Measurements from ENCODE around the gene TMEM200A.
"Not testable (repeated sequence)": the region's sequence is repeated elsewhere in the genome, so short reads cannot be mapped to it uniquely, and the experiment has no call there.

Gene TMEM200A

GRCh38 chr6:130365166-130366106, at the start of gene TMEM200A:
TSS of gene TMEM200A (plus strand) at chr6:130366017. CDS start at chr6:130440423, 74,406 bp downstream.
- no peak for DNase-seq

- no peak for DNase-seq
Measured at GRCh38 chr6:130320908-130321307, 44.9 kb upstream of the TMEM200A start.

GRCh38 chr6:130322673-130323268, 43.0 kb upstream of the TMEM200A start:
- peak; percentile 69 for DNase-seq

- DNase-seq: no peak
Measured at GRCh38 chr6:130324657-130325056, 41.2 kb upstream of the TMEM200A start.

GRCh38 chr6:130326496-130326895, 39.3 kb upstream of the TMEM200A start:
- DNase-seq: no peak

GRCh38 chr6:130337534-130337933, 28.3 kb upstream of the TMEM200A start:
- no peak for DNase-seq

GRCh38 chr6:130346324-130346723, 19.5 kb upstream of the TMEM200A start:
- DNase-seq: not testable (repeated sequence)

- DNase-seq: no peak
Measured at GRCh38 chr6:130354322-130354721, 11.5 kb upstream of the TMEM200A start.

GRCh38 chr6:130355572-130355971, 10.2 kb upstream of the TMEM200A start:
- DNase-seq: no peak

- DNase-seq: no peak
Measured at GRCh38 chr6:130357436-130357835, 8.4 kb upstream of the TMEM200A start.

- DNase-seq: no peak
Measured at GRCh38 chr6:130359736-130360135, 6.1 kb upstream of the TMEM200A start.

- DNase-seq: peak; percentile 6
Measured at GRCh38 chr6:130362128-130362527, 3.7 kb upstream of the TMEM200A start.

GRCh38 chr6:130364224-130364780, 1.5 kb upstream of the TMEM200A start:
- DNase-seq: no peak

- no peak for DNase-seq
Measured at GRCh38 chr6:130366107-130367005, 539 bp downstream of the TMEM200A start.

GRCh38 chr6:130367767-130368166, 1.9 kb downstream of the TMEM200A start:
- no peak for DNase-seq

- DNase-seq: no peak
Measured at GRCh38 chr6:130368576-130368975, 2.8 kb downstream of the TMEM200A start.

GRCh38 chr6:130369831-130370230, 4.0 kb downstream of the TMEM200A start:
- DNase-seq: no peak

GRCh38 chr6:130371921-130372420, 6.2 kb downstream of the TMEM200A start:
- no peak for DNase-seq

GRCh38 chr6:130372786-130373185, 7.0 kb downstream of the TMEM200A start:
- DNase-seq: no peak

- no peak for DNase-seq
Measured at GRCh38 chr6:130373992-130374391, 8.2 kb downstream of the TMEM200A start.

- DNase-seq: no peak
Measured at GRCh38 chr6:130376936-130377335, 11.1 kb downstream of the TMEM200A start.

GRCh38 chr6:130377371-130377770, 11.6 kb downstream of the TMEM200A start:
- no peak for DNase-seq

- DNase-seq: no peak
Measured at GRCh38 chr6:130377915-130378314, 12.1 kb downstream of the TMEM200A start.

Data from hematopoietic multipotent progenitor cell treated with erythropoietin and hydrocortisone succinate and interleukin-3 and kit ligand, for 8 days (in vitro differentiated cells).